HG03342 (cell line): ENCODE results near the gene FRRS1.

ENCODE experiments used
- ATAC-seq: cut with Tn5 transposase; IDR thresholded peaks from one replicate; pipeline ENCODE4 v1.9.1; 2021; ENCODE audit warnings: mild to moderate bottlenecking, moderate library complexity; ENCODE audit not compliant: unreplicated experiment

Gene FRRS1

DNA sequence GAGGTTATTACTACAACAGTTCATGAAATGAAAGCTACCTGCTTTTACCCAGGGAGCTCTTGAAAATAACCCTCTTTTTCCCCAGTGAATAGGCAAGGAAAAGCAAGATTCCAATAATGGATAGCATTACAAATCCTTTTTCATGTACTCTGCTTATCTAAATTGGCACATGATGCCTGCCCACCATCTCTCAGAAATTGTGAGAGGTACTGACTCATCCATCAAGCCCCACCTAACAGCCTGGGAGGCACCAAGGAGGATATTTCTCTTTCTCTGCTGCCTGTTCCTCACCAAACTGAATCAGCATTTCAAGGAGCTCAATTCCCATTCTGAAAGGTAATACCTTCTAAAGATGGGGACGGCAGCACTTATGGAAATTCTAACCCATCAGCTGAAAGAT is 86.2 kb downstream of the FRRS1 start:
- ATAC-seq: no peak

DNA sequence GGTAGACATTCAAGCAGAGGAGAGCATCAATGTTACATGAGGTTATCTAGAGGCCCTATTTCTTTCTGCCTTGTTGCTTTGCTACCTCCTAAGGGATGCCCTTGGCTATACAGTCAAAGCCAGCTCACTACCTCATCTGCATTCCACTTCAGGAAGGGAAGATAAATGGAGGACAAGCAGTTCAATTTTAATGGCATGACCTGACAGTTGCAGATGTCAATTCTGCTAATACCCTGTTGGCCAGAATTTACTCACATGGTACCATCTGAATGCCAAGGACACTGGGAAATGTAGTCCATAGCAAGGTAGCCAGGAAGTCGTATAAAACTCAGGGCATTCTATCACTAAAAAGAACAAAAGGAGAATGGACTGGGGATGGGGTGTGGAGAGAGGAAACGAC is 89.0 kb downstream of the FRRS1 start:
- ATAC-seq: no peak

DNA sequence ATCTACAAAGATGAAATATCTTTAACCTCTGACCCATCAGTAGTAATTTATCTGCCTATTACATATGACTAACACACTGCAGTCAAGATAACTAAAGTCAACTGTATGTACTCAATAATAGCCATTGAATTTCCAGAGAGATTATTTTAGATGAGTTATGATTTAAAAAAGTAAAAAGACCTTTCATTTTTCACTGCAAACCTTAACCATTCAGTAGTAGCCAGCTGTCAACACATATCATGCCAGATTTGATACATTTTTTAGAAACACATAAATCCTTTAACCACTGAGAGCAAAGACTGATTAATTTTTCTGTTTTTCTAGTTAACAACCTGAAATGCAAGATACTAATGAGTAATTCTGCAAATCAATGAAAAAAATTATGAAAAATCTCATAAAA is 89.6 kb downstream of the FRRS1 start:
- no peak for ATAC-seq

DNA sequence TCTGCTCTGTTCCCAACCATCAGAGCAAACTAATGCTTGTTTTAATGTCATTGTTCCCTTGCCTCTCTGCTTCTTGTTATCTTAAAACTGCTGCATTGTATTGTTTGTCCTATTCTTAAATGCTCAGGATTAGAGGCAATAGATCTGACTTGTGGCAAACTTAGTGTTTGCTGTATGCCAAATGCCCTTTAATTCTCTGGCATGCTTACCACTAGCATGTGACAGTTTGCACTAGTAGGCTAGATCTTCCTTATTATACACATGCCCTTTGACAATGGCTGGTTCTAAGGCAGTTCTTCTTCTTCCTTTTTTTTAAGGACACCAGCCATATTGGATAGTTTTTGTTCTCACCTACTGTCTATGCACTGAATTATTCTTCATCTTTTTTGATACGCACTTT is 90.4 kb downstream of the FRRS1 start:
- ATAC-seq: no peak

DNA sequence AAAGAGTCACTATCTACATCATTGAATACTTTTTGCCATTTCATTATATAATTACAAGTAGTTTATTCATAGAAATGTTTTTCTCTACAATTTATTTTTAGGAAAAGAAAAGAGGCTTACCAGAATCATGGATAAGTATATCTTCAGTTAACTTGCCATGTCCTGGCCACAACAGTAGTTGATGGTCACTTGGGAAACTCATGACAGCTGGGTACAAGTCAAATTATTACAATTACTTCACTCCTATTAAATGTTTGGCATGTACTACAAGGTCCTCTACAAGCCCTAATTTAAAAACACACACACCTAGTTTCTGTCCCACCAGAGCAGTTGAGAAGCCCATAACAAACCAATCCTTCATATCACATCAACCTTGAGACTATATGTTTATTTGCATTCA is 91.1 kb downstream of the FRRS1 start:
- ATAC-seq: no peak

DNA sequence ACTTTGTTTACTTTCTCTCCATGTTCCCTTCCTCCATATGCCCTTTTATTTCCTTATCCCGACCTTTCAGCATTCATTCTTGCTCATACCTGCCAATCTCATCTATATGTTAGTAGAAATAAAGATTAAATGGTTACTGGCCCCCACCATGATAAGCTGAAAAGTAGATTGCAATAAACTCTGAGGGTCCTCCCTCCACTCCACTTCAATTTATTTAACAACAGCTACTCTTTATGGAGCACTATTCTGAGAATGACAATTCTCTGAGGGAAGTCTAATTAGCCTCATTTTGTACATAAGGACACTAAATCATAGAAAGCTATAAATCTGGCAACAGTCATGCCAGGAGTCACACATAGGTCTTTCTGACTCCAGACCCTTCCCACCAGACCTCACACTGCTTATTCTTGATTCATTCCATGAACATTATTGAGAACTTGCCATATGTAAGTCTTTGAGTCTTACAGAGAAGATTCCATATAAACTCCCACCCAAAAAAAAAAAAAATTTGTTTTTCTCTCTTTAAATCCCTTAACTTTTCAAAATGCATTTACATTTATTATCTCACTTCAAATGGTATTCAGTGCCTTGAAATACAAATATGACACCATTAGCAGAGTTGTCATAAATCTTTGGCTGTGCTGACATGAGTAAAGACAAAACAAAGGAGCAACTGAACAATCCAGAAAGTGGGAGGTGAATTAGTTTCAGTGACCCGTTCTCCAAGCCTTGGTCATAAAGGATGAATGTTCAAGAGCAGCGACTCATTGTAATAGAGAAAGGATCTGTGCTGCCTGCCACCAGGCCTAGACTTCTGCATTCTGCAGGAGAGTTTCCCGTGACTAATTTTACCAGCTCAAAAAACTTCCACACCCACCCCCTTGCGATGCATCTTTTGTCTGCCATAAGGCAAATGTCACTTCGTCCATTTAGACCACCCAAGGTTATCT is 92.0 kb downstream of the FRRS1 start:
- no peak for ATAC-seq

DNA sequence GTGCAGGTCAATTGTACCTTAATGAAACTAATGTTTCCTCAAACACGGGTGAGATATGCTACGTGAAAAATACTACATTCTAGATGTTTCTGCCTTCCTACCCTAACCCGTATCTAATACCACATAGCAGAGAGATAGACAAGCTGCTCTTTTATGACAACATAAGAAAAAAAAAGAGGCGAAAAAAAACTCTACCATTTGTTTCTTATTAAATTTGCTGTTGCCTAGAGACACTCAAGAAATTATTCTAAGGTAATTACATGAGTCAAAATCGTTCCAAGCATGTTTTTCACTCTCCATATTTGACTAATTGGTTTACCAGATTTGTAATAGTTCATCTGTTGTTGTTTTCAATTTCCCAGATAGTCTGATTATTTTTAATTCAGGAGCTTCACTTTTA is 93.1 kb downstream of the FRRS1 start:
- ATAC-seq: no peak

DNA sequence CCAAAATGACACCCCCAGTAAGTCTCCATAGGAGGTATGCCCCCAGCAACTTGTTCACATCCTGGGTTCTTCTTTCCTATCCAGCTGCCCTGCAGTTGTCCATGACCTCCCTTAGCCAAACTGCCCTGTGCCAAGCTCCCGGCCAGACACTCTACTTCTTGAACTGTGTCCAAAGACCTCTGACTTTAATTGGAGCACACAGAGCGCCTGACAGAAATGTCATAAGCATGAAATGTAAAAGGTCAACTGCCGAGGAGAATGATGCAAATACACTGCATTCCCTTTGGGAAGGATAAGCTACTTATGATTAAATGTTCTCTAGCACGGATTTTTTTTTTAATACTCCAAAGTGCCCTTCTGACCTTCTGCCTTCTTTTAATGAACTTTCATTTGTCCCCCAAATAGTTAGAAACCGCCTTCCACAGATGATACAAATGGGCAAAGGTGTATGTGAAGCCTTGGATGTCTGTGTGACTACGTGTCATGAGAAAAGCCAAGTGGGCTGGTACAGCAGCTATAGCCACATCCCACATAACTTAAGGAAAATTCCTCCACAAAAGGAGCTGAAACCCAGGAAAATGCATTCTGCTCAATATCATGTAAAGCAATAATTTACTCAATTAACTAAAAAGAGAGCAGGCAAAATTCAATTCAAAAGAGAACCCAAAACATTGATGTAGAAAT is 93.8 kb downstream of the FRRS1 start:
- no peak for ATAC-seq

DNA sequence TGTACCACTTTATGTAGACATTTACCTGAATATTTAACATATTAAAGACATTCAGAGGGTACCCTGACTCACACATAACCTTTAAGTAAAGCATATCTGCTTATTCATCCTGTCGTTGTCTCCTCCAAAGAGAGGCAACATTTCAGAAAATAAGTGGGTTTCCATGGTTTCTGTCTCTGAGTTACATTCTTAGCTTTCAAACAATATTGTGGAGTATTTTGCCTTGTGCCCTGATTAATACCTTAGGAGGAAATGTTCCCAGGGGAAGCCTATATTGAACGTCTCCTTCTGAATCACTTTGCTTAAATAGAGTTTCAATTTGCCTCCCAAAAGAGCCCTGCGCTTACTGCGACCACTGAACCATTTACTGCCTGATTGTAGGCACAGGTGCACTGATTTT is 94.4 kb downstream of the FRRS1 start:
- no peak for ATAC-seq

DNA sequence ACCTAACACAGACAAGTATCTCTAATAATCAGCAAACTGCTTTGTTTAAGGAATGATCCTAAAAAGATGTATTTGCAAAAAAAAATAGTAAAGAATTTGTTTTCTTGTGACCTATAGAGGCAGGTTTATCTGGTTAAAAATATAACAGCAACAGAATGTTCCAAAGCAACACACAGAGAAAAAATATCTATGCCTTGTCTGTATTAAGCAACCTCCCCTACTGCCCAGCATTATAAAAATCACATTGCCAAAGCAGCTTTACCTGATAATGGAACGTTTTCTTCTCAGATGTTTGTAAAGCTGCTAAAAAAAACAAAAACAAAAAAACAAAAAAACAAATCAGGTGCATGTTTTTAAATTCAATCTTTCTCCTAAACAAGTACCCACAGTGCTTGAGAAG is 95.9 kb downstream of the FRRS1 start:
- no peak for ATAC-seq

DNA sequence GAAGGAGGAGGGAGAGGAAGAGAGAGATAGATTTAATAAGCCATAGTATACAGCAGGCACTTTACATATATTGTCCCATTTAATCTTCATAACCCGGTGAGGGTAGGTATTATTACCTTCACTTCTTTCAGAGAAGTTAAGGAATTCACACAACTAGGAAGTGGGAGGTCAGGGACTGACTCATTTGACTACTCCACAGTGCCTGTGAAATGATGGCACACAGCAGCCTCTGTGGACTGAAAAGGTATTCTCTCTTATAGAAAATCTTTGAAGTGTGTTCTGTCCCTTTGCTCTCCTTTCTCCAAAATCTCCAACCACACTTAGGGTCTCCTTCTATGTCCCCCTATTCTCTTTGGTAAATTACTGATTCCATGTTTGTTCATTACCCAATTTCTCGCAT is 96.6 kb downstream of the FRRS1 start:
- no peak for ATAC-seq

DNA sequence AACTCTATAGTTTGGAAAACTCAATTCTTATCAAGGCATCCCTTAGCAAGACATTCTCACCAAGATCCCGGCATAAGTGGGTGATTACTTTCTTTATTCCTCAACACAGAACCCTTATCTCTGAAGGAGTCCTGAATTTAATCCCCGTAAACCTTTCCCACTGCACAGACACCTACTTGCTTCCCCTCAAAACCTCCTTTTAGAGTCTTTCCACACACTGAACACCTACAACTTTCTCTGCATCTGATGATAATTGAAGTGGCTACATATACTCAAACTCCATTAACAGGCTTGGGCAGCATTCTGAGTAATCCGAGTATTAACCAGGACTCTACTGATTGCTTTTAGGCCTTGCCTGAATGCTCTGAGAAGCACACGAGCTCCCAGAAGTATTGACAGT is 97.1 kb downstream of the FRRS1 start:
- no peak for ATAC-seq

DNA sequence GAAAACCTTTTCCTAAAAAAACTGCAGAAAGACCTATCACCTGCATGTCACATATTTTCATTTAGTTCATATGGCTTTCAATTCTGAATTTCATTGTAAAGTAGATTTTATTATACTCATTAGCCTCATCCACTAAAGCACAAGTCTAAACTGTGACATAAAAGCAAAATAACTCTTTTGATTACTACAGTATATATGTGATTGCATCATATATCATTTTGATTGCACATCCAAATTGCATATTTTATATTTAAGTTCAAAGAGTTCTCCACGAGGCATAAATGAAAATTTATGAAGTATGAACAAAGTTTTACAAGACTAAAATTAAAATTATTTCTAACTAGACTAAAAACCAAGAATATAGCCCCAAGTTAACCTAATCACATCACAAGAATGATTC is 101.2 kb downstream of the FRRS1 start:
- ATAC-seq: no peak

DNA sequence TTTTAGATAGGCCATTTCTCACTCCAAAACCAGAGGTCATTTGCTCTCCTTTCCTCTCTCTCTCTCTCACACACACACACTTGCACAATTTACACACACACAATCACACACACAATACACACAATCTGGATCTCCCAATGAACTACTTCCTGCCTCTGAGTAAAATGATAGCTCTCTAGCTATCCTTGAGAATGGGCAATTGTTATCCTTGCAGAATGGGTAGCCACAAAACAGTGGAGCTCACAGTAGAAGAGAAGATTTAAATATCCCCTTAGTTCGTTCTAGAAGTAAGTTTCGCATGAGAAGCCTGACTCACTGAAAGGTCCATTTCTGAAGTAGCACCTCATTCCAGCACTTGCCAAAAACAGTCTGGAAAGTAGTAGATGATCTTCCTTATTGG is 102.9 kb downstream of the FRRS1 start:
- no peak for ATAC-seq

DNA sequence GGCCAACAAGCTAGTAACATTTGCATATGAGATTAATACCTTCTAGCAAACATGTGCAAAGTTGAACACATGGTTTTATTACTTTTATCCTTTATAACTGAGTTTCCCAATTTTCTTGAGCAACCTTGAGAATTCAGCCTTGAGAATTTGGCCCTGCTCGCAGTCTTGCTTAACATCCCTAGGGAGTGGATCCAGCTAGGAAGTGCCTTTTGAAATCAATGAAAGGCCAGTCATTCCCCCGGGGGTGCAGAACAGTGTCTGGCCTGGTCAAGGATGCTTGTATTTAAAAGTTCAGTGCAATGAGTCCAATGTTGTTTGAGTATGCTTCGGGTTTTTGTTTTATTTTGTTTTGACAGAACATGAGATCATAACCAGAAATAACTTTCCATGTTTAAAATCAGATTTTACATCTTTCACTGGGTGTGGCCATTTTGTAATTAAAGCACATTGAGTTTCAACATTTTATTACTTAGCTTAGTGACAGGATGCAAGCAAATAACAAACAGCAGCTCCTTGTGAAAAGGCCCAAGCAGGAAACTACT is 103.8 kb downstream of the FRRS1 start:
- ATAC-seq: no peak

DNA sequence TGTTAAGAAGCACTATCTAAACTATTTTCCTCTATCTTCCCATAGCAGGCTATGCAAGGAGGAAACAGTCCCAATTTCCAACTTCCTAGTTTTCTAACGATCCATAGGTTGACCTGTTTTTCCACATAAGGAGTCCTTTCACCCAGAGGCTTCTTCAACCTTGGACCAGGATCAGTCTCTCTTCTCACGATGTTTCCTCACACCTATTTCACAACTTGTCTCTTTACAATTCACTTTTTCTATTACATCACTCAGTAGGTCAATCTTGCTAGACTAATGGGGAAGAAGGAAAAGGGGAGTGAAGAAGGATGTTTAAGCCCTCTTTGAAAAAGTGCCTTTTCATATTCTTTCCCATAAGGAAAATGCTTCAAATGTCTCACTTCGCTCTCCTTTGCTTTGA is 104.7 kb downstream of the FRRS1 start:
- ATAC-seq: no peak

DNA sequence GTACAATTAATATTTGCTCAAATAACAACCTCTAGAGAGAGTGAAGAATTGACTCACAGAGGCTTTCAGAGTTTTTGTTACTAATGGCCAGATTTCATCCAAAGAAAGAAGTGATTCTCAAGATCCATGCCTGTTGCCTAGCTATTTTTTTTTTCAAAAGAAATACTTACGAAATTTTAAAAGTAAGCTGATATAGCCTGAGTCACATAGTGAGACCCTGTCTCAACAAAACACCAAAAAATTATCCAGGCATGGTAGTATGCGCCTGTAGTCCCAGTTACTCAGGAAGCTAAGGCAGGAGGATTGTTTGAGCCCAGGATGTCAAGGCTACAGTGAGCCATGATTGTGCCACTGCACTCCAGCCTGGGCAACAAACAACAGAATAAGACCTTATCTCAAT is 105.9 kb downstream of the FRRS1 start:
- no peak for ATAC-seq

DNA sequence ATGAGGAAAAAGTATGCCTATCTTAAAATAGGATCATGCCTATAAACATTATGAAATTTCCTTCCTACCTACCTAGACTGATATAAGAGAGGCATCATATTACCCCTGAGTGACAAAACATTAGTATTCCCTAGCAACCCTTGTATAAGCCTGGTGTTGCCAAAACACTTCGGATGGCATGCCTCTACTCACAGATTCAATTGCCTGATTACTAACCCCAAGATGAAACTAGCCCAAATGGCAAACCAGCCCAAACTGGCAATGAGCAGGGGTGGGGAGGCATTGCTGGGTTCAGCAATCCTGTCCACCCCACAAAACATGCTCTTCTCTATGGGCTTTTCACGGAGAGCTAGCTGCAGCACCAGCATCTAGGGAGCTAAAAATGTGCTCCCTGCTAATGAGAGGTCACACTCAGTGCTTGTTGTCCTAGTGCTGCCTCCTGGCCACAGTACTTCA is 106.7 kb downstream of the FRRS1 start:
- ATAC-seq: no peak
